Stimulated activated naive CD4-positive, alpha-beta T cell treated with Interleukin-2 at 50 U/mL for 16 hours (primary cell): ENCODE results near the gene PRPF40A.

Experiments
- DNase-seq: peaks from one replicate; lab custom pipeline; 2025; lab: John Stamatoyannopoulos, UW

The PRPF40A gene

DNA sequence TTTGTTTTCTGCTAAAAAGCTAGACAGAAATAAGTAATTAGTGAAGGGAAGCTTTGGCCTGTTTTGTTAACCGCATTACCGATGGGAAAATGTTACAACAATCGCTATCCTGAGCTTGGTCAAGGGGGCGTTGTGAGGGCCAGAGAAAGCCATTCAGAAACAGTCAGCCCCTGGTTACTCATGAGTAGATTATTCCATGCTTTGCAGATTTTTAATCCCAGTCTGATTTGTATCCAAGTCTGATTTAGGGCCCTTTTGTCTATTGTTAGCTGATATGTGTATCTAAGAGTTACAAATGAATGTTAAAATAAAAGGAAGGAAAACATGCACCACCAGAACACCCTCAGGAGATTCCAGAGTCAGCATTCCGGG lies 99.1 kb downstream of the PRPF40A start:
- DNase-seq: no peak

GRCh38 chr2:152617456-152618192 lies 99.6 kb downstream of the PRPF40A start:
- DNase-seq: no peak

GRCh38 chr2:152615177-152615576 lies 102.1 kb downstream of the PRPF40A start:
- no peak for DNase-seq

- DNase-seq: no peak
These were observed 104.0 kb downstream of the PRPF40A start for GRCh38 chr2:152613235-152613634.

DNA sequence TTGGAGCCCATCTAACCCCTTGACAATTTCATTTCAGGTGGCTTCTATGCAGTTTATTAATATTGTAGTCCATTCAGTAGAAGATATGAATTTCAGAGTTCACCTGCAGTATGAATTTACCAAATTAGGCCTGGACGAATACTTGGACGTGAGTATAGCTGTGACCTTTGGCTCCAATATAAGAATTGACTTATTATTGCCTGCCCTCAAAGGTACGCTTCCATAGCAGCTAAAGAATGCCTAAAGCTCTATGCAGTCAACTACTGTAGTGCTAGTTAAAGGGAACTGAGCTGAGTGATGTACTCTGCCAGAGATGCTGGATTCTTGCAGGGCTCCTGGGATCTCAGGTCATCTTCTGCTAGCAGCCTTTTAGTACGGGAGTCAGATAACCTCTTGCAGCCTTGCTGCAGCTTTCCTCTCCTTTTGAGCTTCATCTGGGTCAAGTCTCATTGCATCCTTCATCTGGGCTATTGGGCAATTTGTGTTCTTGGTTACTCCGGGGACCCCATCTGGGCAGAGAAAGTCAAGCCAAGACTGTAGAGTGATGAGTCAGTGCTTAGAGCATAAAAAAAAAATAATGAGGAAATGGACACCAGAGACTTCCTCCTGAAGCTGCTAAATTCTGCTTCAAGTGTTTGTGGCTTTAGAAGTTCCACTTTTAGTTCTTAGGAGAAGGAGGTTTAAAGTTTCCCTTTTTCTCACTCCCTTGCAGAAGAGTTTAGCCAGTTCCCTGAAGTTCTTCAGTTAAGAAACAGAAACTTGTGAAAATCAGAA lies 105.6 kb downstream of the PRPF40A start:
- no peak for DNase-seq

DNA sequence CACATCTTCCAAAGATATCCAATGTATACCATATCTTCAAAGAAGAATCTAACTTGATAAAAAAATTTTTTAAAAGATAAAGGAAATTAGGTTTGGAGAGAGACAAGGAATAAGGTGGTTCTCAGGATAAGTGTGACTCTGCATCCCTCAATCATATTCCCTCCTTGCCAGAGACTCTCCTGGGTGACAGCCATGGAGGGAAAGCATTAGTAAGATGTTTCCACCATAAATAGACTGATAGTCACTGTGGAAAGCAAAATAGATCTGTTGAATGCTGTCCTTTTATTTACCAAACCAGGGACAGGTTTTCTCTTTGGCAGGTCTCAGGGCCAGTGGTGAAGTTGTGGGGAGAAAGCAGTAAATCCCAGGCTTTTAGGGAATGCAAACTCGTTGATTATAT lies 107.6 kb downstream of the PRPF40A start:
- no peak for DNase-seq

- no peak for DNase-seq
These were observed 108.1 kb downstream of the PRPF40A start for GRCh38 chr2:152609154-152609553.

DNA sequence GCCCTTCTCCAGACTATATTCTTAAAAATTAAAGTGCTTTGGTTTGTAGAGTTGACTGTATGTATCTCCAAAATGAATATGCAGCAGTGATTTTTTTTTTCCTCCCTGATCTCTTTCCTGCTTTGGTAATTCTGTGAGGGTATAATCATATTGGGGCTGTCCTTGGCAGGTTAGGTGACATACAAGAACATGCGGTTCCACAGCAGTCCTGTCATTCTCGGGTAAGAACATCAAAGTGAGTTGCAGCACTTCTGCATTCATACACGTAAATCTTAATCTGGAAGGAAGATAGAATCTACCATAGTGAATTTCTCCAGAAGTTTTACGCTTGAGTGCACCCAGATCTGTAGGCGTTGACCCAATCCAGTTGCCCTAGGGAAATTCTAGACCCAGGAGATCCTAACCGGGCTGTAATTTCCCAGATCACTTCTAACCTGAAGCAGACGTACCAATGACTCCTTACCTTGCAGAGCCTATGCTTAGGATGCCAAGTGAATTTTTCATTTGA lies 109.4 kb downstream of the PRPF40A start:
- no peak for DNase-seq

GRCh38 chr2:152606941-152607340 lies 110.3 kb downstream of the PRPF40A start:
- DNase-seq: no peak

DNA sequence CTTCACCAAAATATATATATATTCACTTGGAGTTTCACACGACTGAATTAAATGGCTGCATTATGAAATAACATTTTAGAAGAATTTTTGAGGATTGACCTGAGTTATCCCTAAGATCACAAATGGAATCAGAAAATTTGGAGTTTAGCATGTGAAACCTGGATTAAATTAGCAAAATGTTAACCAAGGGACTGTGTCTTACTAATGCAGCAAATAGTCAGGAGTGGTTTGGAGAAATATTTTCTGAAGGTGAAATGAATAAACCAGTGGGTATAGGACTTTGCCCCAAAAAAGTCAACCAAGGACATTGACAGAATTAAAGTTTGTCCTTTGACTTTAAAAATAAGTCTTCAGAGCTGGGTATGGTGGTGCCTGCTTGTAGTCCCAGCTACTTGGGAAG lies 111.2 kb downstream of the PRPF40A start:
- no peak for DNase-seq

DNA sequence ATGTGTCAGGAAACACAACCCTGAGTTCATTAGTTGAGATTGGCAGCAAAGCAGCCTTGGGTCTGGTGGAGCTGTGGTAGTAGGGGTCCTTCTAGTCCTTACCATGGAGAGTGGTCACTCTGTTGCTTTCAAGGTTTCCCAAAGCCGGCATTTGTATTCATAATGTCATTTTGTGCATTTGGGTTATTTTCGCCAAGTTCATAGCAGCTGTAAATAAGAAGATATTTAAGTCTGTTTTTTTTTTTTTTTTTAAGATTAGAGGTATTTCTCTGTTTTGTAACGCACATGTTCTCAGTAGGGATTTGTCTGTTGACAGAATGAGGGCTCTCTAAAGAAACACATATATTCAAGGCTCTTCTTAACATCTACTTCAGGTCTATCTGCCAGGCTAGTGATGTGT lies 114.1 kb downstream of the PRPF40A start:
- DNase-seq: no peak

- DNase-seq: no peak
These were observed 114.5 kb downstream of the PRPF40A start for GRCh38 chr2:152602750-152603149.
